Fibroblast of pulmonary artery (primary cell): ENCODE measurements around the gene ABCA2.

Experiments used
- DNase-seq: peaks from one replicate; pipeline ENCODE4 v3.0.0-alpha.2; 2010; ENCODE audit warnings: low read depth
- H3K4me3 ChIP-seq: replicated peaks from 2 replicates; pipeline ENCODE4 v1.5.1; 2011; ENCODE audit warnings: low read depth, mild to moderate bottlenecking, control low read depth, low read length, moderate library complexity
- TF ChIP-seq, protein P1 (sequence below): IDR thresholded peaks from 2 replicates; pipeline ENCODE4 v1.5.1; 2011; ENCODE audit warnings: mild to moderate bottlenecking, control low read depth, low read length, inconsistent platforms; ENCODE audit errors: missing control alignments

Gene ABCA2

DNA sequence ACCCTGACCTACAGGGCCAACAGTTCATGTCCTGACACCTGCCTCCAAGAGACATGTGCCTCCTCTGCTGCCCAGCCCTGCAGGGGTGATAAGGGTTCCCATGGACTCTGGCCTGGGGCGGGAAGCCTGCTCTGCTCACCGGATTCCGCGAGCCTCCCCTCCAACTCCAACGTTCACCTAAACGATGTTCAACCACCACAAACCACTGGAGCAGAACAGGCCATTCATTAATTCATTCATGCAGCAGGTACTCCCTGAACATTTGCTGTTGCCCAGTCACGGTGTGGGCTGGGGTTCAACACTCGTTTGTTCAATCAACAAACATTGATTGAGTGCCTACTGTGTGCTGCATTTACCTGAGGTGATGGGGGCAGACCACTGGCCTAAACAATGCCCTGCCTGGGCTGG lies 46.0 kb upstream of the ABCA2 start:
- TF ChIP-seq, protein P1, sequence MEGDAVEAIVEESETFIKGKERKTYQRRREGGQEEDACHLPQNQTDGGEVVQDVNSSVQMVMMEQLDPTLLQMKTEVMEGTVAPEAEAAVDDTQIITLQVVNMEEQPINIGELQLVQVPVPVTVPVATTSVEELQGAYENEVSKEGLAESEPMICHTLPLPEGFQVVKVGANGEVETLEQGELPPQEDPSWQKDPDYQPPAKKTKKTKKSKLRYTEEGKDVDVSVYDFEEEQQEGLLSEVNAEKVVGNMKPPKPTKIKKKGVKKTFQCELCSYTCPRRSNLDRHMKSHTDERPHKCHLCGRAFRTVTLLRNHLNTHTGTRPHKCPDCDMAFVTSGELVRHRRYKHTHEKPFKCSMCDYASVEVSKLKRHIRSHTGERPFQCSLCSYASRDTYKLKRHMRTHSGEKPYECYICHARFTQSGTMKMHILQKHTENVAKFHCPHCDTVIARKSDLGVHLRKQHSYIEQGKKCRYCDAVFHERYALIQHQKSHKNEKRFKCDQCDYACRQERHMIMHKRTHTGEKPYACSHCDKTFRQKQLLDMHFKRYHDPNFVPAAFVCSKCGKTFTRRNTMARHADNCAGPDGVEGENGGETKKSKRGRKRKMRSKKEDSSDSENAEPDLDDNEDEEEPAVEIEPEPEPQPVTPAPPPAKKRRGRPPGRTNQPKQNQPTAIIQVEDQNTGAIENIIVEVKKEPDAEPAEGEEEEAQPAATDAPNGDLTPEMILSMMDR: no peak
- H3K4me3 ChIP-seq: no peak overlapping the region
- DNase-seq: no peak

- H3K4me3 ChIP-seq: no peak overlapping the region
- no peak for DNase-seq
- TF ChIP-seq, protein P1: no peak
Measured at GRCh38 chr9:137071282-137071681, 43.2 kb upstream of the ABCA2 start.

GRCh38 chr9:137070906-137071275 lies 42.9 kb upstream of the ABCA2 start:
- TF ChIP-seq, protein P1: no peak
- H3K4me3 ChIP-seq: peak overlapping the region; percentile 36
- no peak for DNase-seq

- TF ChIP-seq, protein P1: no peak
- H3K4me3 ChIP-seq: peak within 1 kb of the TSS; percentile 36
- peak; percentile 81 for DNase-seq
Measured at GRCh38 chr9:137070201-137070905, 42.3 kb upstream of the ABCA2 start, which contains the start of gene SAPCD2. Gene SAPCD2, minus strand, starts transcription at chr9:137070557. Its CDS starts 97 bp downstream, at chr9:137070460.

GRCh38 chr9:137069508-137070091 lies 41.6 kb upstream of the ABCA2 start:
- H3K4me3 ChIP-seq: no peak overlapping the region
- TF ChIP-seq, protein P1: no peak
- DNase-seq: no peak

- DNase-seq: no peak
- H3K4me3 ChIP-seq: no peak overlapping the region
- TF ChIP-seq, protein P1: no peak
Measured at GRCh38 chr9:137068539-137069507, 40.8 kb upstream of the ABCA2 start.
